PC-9 (cell line): ENCODE data around the gene RCOR1.

ENCODE experiments used
- CTCF ChIP-seq: fragments of 200-600 bp; sonication (generic); conservative IDR thresholded peaks from 2 replicates; pipeline ENCODE4 v1.6.1; 2017; ENCODE audit warnings: mixed run types, antibody characterized with exemption, mild to moderate bottlenecking, moderate library complexity
- EZH2 ChIP-seq: fragments of 200-600 bp; sonication (generic); IDR thresholded peaks from 2 replicates; pipeline ENCODE4 v1.8.0; 2017; ENCODE audit warnings: antibody characterized with exemption, low read depth

DNA sequence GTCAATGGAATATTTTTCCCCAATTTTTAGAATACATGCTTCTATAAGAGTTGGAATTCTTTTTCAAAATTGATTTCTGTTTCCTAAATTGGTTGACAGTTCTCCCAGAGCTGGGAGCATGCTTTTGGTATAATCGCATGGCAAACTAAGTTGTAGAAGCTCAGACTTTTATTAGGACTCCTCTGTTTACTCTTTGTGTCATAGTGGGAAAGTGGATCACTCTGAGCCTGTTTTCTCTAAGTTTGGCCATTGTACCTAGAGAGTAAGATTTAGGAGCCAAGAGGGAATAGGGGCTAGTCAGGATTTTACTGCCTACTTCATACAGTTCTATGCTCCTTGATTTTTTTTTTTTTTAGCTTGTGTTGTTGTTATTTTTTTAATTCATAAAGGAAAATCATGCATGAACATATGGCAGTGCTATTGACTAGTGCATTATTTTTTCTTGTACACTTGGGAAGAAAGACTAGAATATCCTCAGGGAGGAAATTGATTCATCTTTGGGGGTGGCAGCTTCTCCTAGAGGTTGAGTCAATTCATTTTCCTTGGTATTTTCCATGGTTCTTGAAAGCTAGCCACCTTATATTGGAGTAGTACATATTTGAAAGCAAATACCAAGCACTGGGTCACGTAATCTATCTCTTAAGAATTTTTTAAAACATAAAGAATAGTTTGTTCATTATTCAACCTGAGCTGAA lies 107.1 kb downstream of the RCOR1 start:
- TF ChIP-seq CTCF (no peak), EZH2 (no peak)
